Nasal cavity respiratory epithelium epithelial cell of viscerocranial mucosa (primary cell): ENCODE data around the gene CDC25C. TPM values are rescaled to one million over a fixed set of nuclear protein-coding genes. Genes with fewer than 3 reads are reported as not detected.

Experiments
- total RNA-seq: library from RNA; depleted of rRNA; stranded (reverse); fragments of >200 nt; gene quantifications from 2 replicates; pipeline ENCODE4 v1.2.3, GENCODE V29; 2014

CDC25C gene
- total RNA-seq = 0.07 and 0.34 TPM in 2 replicates

DNA sequence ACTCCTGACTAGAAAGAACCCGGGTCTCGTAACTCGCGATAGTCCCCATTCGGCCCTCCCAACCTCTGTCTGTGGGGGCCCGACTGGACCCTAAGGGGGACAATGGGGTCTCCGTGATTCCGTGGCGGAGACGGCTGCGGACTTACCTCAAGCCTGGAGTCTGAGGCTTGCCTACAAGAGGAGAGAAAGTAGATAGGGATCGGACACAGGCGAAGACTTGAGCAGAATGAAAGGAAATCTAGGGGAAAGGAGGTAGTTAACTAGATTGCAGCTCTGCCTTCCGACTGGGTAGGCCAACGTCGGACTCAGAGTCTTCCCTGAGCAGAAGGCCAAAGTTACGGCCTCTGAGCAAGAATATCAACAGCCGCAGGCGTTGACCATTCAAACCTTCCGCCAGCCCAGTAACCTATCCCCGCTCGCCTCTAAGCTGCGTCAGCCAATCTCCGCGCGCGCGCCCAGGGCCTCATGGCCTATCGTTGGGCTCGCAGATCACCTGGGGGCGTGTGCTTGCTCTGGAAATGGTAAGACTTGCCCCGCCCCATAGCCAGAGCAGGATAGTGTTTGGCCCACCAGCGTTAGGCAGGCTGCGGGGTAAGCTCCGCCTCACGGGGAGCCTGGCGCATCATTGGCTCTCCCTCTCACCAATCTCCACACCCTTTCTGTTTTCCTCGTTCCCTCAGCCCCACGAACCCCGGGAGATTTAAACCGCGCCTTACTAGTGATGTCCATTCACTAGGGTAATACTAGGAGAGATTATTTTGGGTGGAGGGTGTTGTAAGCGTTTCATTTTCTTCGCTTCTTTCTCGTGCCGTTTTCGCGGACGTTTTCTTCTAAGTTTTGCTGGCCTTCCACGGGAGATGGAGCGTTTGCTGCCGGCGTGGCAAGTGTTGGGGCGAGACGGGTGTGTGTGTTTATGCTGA is at the start of gene CDC25C:
Gene CDC25C, minus strand, starts transcription at position 356 of the 920 bp plus-strand sequence. CDS start 624 bp downstream, outside the sequence.

DNA sequence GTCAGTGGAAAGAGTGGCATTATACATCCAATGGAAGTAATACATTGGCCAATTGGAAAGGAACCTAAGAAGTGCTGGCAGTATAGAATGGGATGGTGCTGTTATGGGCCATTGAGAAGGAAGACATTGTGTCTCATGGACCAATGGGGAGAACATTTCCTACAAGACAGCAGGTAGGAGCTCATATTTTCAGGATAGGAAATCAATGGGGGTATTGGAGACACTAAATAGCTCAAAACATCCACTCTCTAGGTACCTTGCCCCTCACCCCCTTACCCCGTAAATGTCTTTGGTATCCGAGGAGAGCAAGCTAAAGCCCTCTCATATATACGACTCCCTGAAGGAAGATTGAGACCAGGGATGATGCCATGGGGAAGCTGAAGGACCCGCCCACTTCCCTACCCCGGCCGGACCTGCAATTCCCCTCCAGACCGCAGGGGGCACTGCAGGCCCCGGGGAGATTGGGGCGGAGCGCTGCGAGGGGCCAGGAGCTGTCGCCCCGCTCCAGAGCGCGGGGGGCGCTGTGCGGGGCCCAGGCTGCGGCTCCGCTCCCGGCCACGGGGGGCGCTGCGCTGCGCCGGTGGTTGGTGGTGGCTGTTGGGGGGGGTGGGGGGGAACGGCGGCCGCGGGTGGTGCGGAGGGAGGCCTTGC is 20.6 kb upstream of the CDC25C start, which contains the start of gene KDM3B:
Gene KDM3B, plus strand, starts transcription at position 615 of the 651 bp plus-strand sequence. CDS start 111 bp downstream, outside the sequence.

DNA sequence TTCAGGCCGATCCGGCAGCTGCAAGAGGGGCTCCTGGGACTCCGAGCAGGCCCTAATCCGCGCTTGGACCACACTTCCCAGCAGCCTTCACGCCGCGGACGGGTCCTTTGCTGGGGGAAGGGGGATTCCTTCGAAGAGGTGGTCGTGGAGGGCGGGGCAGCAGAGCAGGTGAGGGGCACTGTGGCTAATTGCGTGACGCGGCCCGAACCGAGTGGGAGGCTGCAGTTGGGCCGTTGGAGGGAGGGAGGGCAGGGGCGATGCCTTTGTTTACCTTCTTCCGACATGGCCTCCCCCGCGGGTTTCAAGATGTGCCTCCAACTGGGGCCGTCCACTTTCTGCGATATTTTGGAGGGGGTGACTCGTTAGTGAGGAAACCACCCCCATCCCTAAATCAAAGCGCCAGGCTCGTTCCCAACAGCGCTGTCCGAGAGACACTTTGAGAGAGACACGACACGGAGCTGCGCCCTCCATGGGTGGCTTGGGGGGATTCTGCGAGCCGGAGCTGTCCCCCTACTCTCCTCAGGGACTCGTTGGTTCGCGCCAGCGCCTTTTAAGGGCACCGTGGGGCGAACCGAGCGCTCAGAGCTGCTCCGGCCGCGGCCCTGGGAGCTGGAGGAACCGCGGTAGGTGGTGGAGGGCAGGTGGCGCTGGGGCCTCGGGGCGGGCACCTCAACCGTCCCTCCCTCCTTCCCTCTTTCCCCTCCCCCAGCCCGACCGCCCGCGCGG is 6.2 kb upstream of the CDC25C start, which contains the start of gene FAM53C:
Gene FAM53C, plus strand, starts transcription at position 582 of the 726 bp plus-strand sequence. CDS start 3,070 bp downstream, outside the sequence.

DNA sequence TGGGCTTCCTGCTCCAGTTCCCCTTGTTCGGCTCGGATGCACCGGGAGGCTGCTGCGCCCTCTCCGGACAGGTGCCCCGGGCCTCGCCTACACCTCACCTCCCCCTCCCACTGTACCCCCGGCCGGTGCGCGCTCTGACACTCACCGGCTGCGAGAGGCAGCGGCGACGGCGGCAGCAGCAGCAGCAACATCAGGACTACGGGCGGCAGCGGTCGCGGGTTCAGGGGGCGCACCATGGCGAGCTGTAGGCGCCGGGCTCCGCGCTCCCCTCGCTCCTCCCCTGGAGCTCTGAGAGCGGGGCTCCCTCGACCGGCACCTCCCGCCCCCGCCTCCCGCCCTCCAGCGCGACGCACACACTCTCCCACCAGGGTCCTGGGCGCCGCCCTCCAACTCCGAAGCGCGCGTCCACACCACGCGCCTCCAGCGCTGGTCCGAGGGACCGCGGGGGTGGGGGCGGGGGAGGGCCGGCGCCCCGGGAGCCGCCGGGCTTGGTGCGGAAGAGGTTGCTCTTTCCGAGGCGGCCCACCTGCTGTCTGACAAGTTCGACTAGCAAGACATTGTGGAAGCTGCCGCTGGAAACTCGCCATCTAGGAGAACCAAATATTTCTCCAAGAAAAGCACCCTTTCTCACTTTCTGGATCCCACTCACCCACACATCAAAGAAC is 57.3 kb downstream of the CDC25C start, which contains the start of gene GFRA3:
Gene GFRA3, minus strand, starts transcription at position 433 of the 665 bp plus-strand sequence. Its CDS starts 197 bp downstream, at position 236.

Other genes with a start within 250 kb of the CDC25C start
- not detected in 2 replicates for gene WNT8A, start 247.8 kb downstream of the CDC25C start, total RNA-seq
- under 0.01 and 1.9 TPM in 2 replicates for gene NME5, start 192.4 kb downstream of the CDC25C start, total RNA-seq
- 13.3 and 22.1 TPM in 2 replicates for gene BRD8, start 153.2 kb downstream of the CDC25C start, total RNA-seq
- 0.07 and 0.34 TPM in 2 replicates for gene KIF20A, start 152.7 kb downstream of the CDC25C start, total RNA-seq
- gene CDC23, start 118.5 kb downstream of the CDC25C start, total RNA-seq = 31.4 and 32.7 TPM in 2 replicates
- gene GFRA3, start 57.2 kb downstream of the CDC25C start, total RNA-seq = not detected in 2 replicates
- gene FAM53C, start 6.5 kb upstream of the CDC25C start, total RNA-seq = 22.2 and 25.4 TPM in 2 replicates
- 40.0 and 64.7 TPM in 2 replicates for gene KDM3B, start 20.9 kb upstream of the CDC25C start, total RNA-seq
- 0.34 and 2.8 TPM in 2 replicates for gene REEP2, start 107.3 kb upstream of the CDC25C start, total RNA-seq
- 11.3 and 45.4 TPM in 2 replicates for gene EGR1, start 133.7 kb upstream of the CDC25C start, total RNA-seq
- 211 and 273 TPM in 2 replicates for gene ETF1, start 211.4 kb upstream of the CDC25C start, total RNA-seq
- gene HSPA9, start 243.6 kb upstream of the CDC25C start, total RNA-seq = 875 and 937 TPM in 2 replicates